ENCODE results near the gene D2HGDH. TPM values are rescaled to one million over a fixed set of nuclear protein-coding genes. Genes with fewer than 3 reads are reported as not detected.
A peak's percentile ranks its signal among the peaks of the same experiment; 100 is the strongest.

Gene D2HGDH
- total RNA-seq, 1 donor from 2014 or later: 10.0 TPM

GRCh38 chr2:241739651-241740050, 5.2 kb downstream of the D2HGDH start:
- TF ChIP-seq CTCF (IDR thresholded peaks at IDR 0.05; ENCODE audit: insufficient read depth, low read depth, low read length) (no peak), EZH2 (IDR thresholded peaks at IDR 0.05; ENCODE audit: insufficient read depth, low read length) (no peak)
- no peaks in the 10 kb centered on the region for H3K9me3 Mint-ChIP-seq (ENCODE audit: unreplicated experiment)
- Histone ChIP-seq H3K27ac (ENCODE audit: low read depth, low read length) (no peak overlapping the region), H3K4me2 (ENCODE audit: low read length) (no peak overlapping the region), H3K4me1 (ENCODE audit: insufficient read depth, low read length) (peaks cover 7% of the 10 kb centered on the region), H2AFZ (ENCODE audit: low read depth, low read length) (no peak overlapping the region), H3K27me3 (ENCODE audit: insufficient read depth, low read length) (no peaks in the 10 kb centered on the region), H3K9ac (ENCODE audit: low read length) (no peak overlapping the region), H3K4me3 (ENCODE audit: insufficient read depth, low read depth, low read length) (no peak overlapping the region), H3K9me3 (ENCODE audit: insufficient read depth, low read depth, low read length) (no peaks in the 10 kb centered on the region), H4K20me1 (ENCODE audit: insufficient read depth, low read length) (peaks cover 44% of the 10 kb centered on the region), H3K79me2 (ENCODE audit: insufficient read depth, low read length) (peaks cover 6% of the 10 kb centered on the region), H3K36me3 (ENCODE audit: insufficient read depth, low read length) (peaks cover 1% of the 10 kb centered on the region)
- H3K27me3 Mint-ChIP-seq (ENCODE audit: low read depth, unreplicated experiment): no peaks in the 10 kb centered on the region
- no peak overlapping the region for H3K4me3 Mint-ChIP-seq (ENCODE audit: unreplicated experiment)
- FAIRE-seq (no peak), DNase-seq (ENCODE audit: low read depth) (peak; percentile 40)
- H3K4me1 Mint-ChIP-seq (ENCODE audit: low read depth, unreplicated experiment): peaks cover 2% of the 10 kb centered on the region
- H3K36me3 Mint-ChIP-seq (ENCODE audit: low read depth, unreplicated experiment): peaks cover 3% of the 10 kb centered on the region
- H3K27ac Mint-ChIP-seq (ENCODE audit: unreplicated experiment): no peak overlapping the region

- no peaks in the 10 kb centered on the region for H3K27me3 Mint-ChIP-seq (ENCODE audit: low read depth, unreplicated experiment)
- no peak overlapping the region for H3K27ac ChIP-seq (ENCODE audit: low read depth, low read length)
- peaks cover 10% of the 10 kb centered on the region for H3K36me3 Mint-ChIP-seq (ENCODE audit: low read depth, unreplicated experiment)
- no peak overlapping the region for H3K27ac Mint-ChIP-seq (ENCODE audit: unreplicated experiment)
- DNase-seq (ENCODE audit: low read depth): no peak
- peaks cover 2% of the 10 kb centered on the region for H3K36me3 ChIP-seq (ENCODE audit: insufficient read depth, low read length)
- H3K9me3 Mint-ChIP-seq (ENCODE audit: unreplicated experiment): peaks cover 1% of the 10 kb centered on the region
- no peak overlapping the region for H3K4me2 ChIP-seq (ENCODE audit: low read length)
- no peaks in the 10 kb centered on the region for H3K4me1 ChIP-seq (ENCODE audit: insufficient read depth, low read length)
- TF ChIP-seq CTCF (IDR thresholded peaks at IDR 0.05; ENCODE audit: insufficient read depth, low read depth, low read length): no peak
- no peak for TF ChIP-seq EZH2 (IDR thresholded peaks at IDR 0.05; ENCODE audit: insufficient read depth, low read length)
- peaks cover 3% of the 10 kb centered on the region for H3K79me2 ChIP-seq (ENCODE audit: insufficient read depth, low read length)
- H3K27me3 ChIP-seq (ENCODE audit: insufficient read depth, low read length): no peaks in the 10 kb centered on the region
- no peak overlapping the region for H3K4me3 Mint-ChIP-seq (ENCODE audit: unreplicated experiment)
- H3K4me3 ChIP-seq (ENCODE audit: insufficient read depth, low read depth, low read length): no peak overlapping the region
- H2AFZ ChIP-seq (ENCODE audit: low read depth, low read length): no peak overlapping the region
- peaks cover 40% of the 10 kb centered on the region for H4K20me1 ChIP-seq (ENCODE audit: insufficient read depth, low read length)
- no peaks in the 10 kb centered on the region for H3K9me3 ChIP-seq (ENCODE audit: insufficient read depth, low read depth, low read length)
- no peak for FAIRE-seq
- H3K9ac ChIP-seq (ENCODE audit: low read length): no peak overlapping the region
- peaks cover 2% of the 10 kb centered on the region for H3K4me1 Mint-ChIP-seq (ENCODE audit: low read depth, unreplicated experiment)
These were observed 6.6 kb downstream of the D2HGDH start for GRCh38 chr2:241741016-241741415.

GRCh38 chr2:241742320-241742939, 8.0 kb downstream of the D2HGDH start:
- no peaks in the 10 kb centered on the region for H3K27me3 Mint-ChIP-seq (ENCODE audit: low read depth, unreplicated experiment)

More at GRCh38 chr2:241742320-241742939, 8.0 kb downstream of the D2HGDH start:
- no peaks in the 10 kb centered on the region for H3K4me1 ChIP-seq (ENCODE audit: insufficient read depth, low read length)
- H3K79me2 ChIP-seq (ENCODE audit: insufficient read depth, low read length): peaks cover 3% of the 10 kb centered on the region
- H3K27ac ChIP-seq (ENCODE audit: low read depth, low read length): no peak overlapping the region
- Mint-ChIP-seq H3K4me1 (ENCODE audit: low read depth, unreplicated experiment) (no peaks in the 10 kb centered on the region), H3K27ac (ENCODE audit: unreplicated experiment) (no peak overlapping the region), H3K4me3 (ENCODE audit: unreplicated experiment) (no peak overlapping the region), H3K36me3 (ENCODE audit: low read depth, unreplicated experiment) (peaks cover 18% of the 10 kb centered on the region), H3K9me3 (ENCODE audit: unreplicated experiment) (peaks cover 3% of the 10 kb centered on the region)
- H3K9ac ChIP-seq (ENCODE audit: low read length): no peak overlapping the region
- H3K4me2 ChIP-seq (ENCODE audit: low read length): no peak overlapping the region
- H4K20me1 ChIP-seq (ENCODE audit: insufficient read depth, low read length): peaks cover 40% of the 10 kb centered on the region
- no peaks in the 10 kb centered on the region for H3K27me3 ChIP-seq (ENCODE audit: insufficient read depth, low read length)
- H3K4me3 ChIP-seq (ENCODE audit: insufficient read depth, low read depth, low read length): no peak overlapping the region
- no peak for TF ChIP-seq EZH2 (IDR thresholded peaks at IDR 0.05; ENCODE audit: insufficient read depth, low read length)
- TF ChIP-seq CTCF (IDR thresholded peaks at IDR 0.05; ENCODE audit: insufficient read depth, low read depth, low read length): no peak
- H3K36me3 ChIP-seq (ENCODE audit: insufficient read depth, low read length): peaks cover 2% of the 10 kb centered on the region
- no peak overlapping the region for H2AFZ ChIP-seq (ENCODE audit: low read depth, low read length)
- FAIRE-seq (no peak), DNase-seq (ENCODE audit: low read depth) (no peak)
- H3K9me3 ChIP-seq (ENCODE audit: insufficient read depth, low read depth, low read length): no peaks in the 10 kb centered on the region
